Motor neuron (in vitro differentiated cells): ENCODE results near the gene OR4K2. TPM values are rescaled to one million over a fixed set of nuclear protein-coding genes. Genes with fewer than 3 reads are reported as not detected.
"Not testable (repeated sequence)": the region's sequence is repeated elsewhere in the genome, so short reads cannot be mapped to it uniquely, and the experiment has no call there.

ENCODE experiments used
- ATAC-seq, 8 experiments: fragments of 200-7000 bp; cut with Tn5 transposase; replicated peaks in 6 of 8; 2 replicates each; pipeline ENCODE4 v1.8.0; 2021; ENCODE audit warnings: mild to moderate bottlenecking in 8 of 8, moderate library complexity in 8 of 8
- H3K27ac ChIP-seq, 2 donors: fragments of 250-450 bp; sonication (Bioruptor Pico); 2 replicates each; pipeline ENCODE4 v1.9.0; 2021; ENCODE audit warnings: antibody characterized with exemption in 2 of 2, mild to moderate bottlenecking in 2 of 2, moderate library complexity in 1 of 2
- H3K4me1 ChIP-seq, 2 donors: fragments of 250-450 bp; sonication (Bioruptor Pico); replicated peaks in 1 of 2; 2 replicates each; pipeline ENCODE4 v1.6.1; 2021; ENCODE audit warnings: antibody characterized with exemption in 2 of 2, mild to moderate bottlenecking in 2 of 2, moderate library complexity in 1 of 2
- H3K4me3 ChIP-seq, 5 donors: fragments of 250-450 bp; sonication (Bioruptor Pico); 2 replicates each; pipeline ENCODE4 v1.9.0; 2021; ENCODE audit warnings: antibody characterized with exemption in 5 of 5, mild to moderate bottlenecking in 5 of 5, moderate library complexity in 4 of 5
- WGBS, 10 experiments: fragments of 450-650 bp; shearing (Covaris generic); methylation state at CpG; one replicate each; pipeline ENCODE4 v1.0.0; 2022; 5-methylcytosine and 5-hydroxymethylcytosine counted together
- in situ Hi-C, 9 experiments: fragments of 400-800 bp; cut with MboI; loops; one replicate each; pipeline ENCODE4 v1.15.0; 2021; ENCODE audit warnings: low sequenced_read_pairs in 9 of 9, low pct_unique_long_range_greater_than_20kb in 2 of 9; ENCODE audit not compliant: unreplicated experiment in 9 of 9
- total RNA-seq, 8 experiments: library from RNA; unstranded; fragments of 300-600 nt; gene quantifications; 2 replicates each; pipeline versions ENCODE4 v1.2.3 to v1.2.4, GENCODE V29; 2022

OR4K2 gene, protein sequence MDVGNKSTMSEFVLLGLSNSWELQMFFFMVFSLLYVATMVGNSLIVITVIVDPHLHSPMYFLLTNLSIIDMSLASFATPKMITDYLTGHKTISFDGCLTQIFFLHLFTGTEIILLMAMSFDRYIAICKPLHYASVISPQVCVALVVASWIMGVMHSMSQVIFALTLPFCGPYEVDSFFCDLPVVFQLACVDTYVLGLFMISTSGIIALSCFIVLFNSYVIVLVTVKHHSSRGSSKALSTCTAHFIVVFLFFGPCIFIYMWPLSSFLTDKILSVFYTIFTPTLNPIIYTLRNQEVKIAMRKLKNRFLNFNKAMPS
- total RNA-seq, result under 1 TPM in 5 of 8 experiments, not detected in 3; 0.10 to 0.71 (median 0.15) TPM

DNA sequence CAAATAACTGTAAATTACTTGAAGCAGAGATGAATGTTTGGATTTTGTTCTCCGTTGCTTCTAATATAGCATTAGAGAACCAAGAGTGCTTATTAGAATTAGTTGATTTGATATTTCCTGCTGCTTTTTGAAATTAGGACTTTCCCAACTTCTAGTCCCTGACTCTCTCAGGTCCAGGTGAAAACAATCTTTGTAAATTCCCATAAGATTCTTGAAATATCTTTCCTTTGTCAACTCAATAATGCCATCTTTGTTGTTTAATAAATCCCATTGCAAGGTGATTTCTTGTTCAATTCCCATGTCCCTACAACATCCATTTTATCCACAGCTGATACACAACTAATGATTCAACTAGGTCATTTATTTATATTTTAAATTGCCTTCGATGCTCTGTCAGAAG is at the start of gene OR4K2:
OR4K2 (plus strand) TSS at position 301 of the 400 bp plus-strand sequence. CDS start 1,126 bp downstream, outside the sequence.
- H3K4me3 ChIP-seq, result no peak within 1 kb of the TSS
- no peaks in the 10 kb centered on the region for H3K4me1 ChIP-seq
- in situ Hi-C loops, result no loop called here
- 0 to 53% (median 26%) methylated on average over 1 to 2 of the region's 2 CpGs for WGBS, 10 experiments
- H3K27ac ChIP-seq, result no peak within 1 kb of the TSS
- no peak for ATAC-seq

DNA sequence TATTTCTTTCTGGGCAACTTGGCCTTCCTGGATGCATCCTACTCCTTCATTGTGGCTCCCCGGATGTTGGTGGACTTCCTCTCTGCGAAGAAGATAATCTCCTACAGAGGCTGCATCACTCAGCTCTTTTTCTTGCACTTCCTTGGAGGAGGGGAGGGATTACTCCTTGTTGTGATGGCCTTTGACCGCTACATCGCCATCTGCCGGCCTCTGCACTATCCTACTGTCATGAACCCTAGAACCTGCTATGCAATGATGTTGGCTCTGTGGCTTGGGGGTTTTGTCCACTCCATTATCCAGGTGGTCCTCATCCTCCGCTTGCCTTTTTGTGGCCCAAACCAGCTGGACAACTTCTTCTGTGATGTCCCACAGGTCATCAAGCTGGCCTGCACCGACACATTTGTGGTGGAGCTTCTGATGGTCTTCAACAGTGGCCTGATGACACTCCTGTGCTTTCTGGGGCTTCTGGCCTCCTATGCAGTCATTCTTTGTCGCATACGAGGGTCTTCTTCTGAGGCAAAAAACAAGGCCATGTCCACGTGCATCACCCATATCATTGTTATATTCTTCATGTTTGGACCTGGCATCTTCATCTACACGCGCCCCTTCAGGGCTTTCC is 47.2 kb upstream of the OR4K2 start:
- H3K4me3 ChIP-seq, H3K27ac ChIP-seq, H3K4me1 ChIP-seq, ATAC-seq: not testable (repeated sequence)
- in situ Hi-C loops, result loop anchor here in 1 of 9 experiments (10.0 kb wide), 1 partner anchor 63 kb away; no protein-coding TSS in a partner anchor
- 6 to 100% (median 43%) methylated on average over 1 to 6 of the region's 12 CpGs; no CpG with 5 or more reads in 1 of the 10 experiments for WGBS, 10 experiments

DNA sequence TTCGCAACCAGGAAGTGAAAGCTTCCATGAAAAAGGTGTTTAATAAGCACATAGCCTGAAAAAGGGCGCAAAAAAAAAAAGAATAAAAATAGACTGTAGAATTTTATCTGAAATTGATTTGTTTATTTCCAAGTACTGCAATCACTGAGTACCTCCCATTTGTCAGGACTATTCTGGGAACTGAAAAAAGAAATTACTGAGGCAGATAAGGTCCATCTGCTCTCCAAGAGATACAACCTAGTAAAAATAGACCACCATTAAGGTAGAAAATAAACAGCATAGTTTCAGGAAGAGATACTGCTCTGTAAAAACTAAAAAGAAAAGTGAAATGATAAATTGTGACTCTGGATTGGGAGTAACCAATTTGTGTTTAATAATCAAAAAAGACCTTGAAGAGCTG is 46.6 kb upstream of the OR4K2 start:
- WGBS, 10 experiments, result 0 to 50% (median 23%) methylated on average over 1 to 2 of the region's 2 CpGs; no CpG with 5 or more reads in 1 of the 10 experiments
- in situ Hi-C loops, result loop anchor here in 1 of 9 experiments (10.0 kb wide), 1 partner anchor 64 kb away; no protein-coding TSS in a partner anchor
- no peak for ATAC-seq
- Histone ChIP-seq H3K4me3 (no peak overlapping the region), H3K27ac (no peak overlapping the region), H3K4me1 (no peaks in the 10 kb centered on the region)

DNA sequence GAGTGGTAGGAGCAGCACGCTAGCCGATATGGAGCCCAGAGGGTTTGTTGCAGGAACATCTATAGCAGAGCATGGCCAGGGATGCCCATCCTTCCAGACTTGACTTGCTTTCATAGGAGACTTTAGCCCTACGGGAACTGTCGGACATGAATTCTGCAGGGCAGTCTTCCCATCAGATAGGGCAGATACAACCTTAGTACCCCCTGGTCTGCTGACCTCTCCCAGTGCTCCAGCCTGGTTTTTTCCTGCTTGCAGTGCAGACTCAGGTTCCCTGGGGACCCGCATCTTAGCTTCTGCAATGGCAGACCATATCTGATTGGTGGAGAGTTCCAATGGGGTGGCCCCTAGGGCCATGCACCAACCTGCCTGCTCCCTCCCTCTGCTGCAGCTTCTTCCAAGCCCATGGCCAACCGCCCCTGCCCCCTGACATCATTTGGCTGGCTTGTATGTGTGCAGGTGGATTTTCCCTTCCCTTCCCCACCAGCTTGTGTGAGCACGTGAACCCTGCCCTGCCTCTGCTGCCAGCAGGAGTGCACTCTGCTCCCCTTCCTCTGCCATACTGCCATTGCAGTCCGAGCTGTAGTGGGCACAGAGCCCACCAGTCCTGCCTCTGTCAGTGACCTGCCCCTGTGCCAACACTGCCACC is 40.6 kb upstream of the OR4K2 start:
- in situ Hi-C loops, H3K4me3 ChIP-seq, ATAC-seq, H3K27ac ChIP-seq, H3K4me1 ChIP-seq: not testable (repeated sequence)
- 8 to 67% (median 41%) methylated on average over 1 to 8 of the region's 8 CpGs; no CpG with 5 or more reads in 3 of the 10 experiments for WGBS, 10 experiments

DNA sequence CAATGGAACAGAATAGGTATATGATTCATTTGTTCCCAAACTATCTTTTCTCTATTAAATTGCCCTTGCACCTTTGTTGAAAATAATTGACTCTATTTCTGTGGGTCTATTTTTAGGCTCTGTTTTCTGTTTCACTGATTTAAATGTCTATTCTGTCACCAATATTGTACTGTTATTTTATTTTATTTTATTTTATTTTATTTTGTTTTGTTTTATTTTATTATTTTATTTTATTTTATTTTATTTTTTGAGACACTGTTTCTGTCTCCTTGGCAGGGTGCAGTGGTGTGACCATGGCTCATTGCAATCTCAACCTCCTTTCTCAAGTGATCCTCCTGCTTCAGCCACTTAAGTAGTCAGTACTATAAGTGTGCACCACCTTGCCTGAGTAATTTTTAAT is 36.5 kb upstream of the OR4K2 start:
- in situ Hi-C loops, result no loop called here
- no peak overlapping the region for H3K27ac ChIP-seq
- H3K4me3 ChIP-seq, result no peak overlapping the region
- no peak for ATAC-seq
- H3K4me1 ChIP-seq, result no peaks in the 10 kb centered on the region

DNA sequence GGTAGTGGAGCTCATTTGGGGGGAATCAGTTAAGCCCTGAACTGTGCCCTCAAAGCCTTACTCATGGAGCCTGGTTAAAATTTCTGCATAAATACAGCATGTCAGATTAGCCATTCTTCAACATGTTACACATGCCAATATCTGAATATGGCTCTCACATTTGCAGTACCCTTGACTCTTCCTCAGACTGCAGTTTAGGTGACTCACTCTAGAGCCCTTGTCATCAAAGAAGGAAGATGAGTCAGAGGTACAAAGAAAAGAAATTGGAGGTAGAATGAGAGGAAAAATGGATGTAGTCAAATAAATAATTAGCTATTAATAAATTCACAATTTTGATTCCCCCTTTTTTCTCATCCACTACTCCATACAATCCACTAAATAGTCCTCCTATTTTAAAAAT is 23.6 kb upstream of the OR4K2 start:
- no peak overlapping the region for H3K4me3 ChIP-seq
- ATAC-seq, result no peak
- H3K4me1 ChIP-seq, result no peaks in the 10 kb centered on the region
- H3K27ac ChIP-seq, result no peak overlapping the region
- in situ Hi-C loops, result no loop called here

DNA sequence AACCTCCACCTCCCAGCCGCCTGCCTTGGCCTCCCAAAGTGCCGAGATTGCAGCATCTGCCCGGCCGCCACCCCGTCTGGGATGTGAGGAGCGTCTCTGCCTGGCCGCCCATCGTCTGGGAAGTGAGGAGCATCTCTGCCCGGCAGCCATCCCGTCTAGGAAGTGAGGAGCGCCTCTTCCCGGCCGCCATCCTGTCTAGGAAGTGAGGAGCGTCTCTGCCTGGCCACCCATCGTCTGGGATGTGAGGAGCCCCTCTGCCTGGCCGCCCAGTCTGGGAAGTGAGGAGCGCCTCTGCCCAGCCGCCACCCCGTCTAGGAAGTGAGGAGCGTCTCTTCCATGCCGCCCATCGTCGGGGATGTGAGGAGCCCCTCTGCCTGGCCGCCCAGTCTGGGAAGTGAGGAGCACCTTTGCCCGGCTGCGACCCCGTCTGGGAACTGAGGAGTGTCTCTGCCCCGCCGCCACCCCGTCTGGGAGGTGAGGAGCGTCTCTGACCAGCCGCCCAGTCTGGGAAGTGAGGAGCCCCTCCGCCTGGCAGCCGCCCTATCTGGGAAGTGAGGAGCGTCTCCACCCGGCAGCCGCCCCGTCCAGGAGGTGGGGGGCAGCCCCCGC is 8.8 kb upstream of the OR4K2 start:
- H3K4me3 ChIP-seq, ATAC-seq, H3K27ac ChIP-seq, in situ Hi-C loops, H3K4me1 ChIP-seq: not testable (repeated sequence)
- WGBS, 10 experiments, result 49% methylated on average over 4 of the region's 39 CpGs; no CpG with 5 or more reads in 9 of the 10 experiments

DNA sequence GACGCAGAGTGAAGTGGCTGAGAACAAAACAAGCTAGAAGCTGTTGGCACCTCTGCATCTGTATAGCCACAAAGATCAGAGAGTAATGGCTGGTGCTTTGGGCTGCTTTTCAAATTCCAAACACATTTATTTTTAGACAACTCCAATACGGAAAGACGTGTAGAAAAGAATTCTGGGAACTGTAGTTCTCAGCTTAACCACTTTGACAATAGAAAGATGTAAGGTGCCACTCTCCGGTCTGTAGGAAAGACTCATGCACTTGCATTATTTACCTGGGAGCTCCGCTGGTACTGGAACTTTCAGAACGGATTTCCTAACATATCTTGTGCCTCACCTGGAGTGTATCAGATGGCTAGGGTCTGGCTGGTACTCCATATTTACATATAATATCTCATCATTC is 1.8 kb upstream of the OR4K2 start:
- no peak overlapping the region for H3K27ac ChIP-seq
- no peak for ATAC-seq
- WGBS, 10 experiments, result 16 to 52% (median 39%) methylated on average over 1 to 6 of the region's 6 CpGs; no CpG with 5 or more reads in 1 of the 10 experiments
- in situ Hi-C loops, result no loop called here
- no peak overlapping the region for H3K4me3 ChIP-seq
- no peaks in the 10 kb centered on the region for H3K4me1 ChIP-seq

DNA sequence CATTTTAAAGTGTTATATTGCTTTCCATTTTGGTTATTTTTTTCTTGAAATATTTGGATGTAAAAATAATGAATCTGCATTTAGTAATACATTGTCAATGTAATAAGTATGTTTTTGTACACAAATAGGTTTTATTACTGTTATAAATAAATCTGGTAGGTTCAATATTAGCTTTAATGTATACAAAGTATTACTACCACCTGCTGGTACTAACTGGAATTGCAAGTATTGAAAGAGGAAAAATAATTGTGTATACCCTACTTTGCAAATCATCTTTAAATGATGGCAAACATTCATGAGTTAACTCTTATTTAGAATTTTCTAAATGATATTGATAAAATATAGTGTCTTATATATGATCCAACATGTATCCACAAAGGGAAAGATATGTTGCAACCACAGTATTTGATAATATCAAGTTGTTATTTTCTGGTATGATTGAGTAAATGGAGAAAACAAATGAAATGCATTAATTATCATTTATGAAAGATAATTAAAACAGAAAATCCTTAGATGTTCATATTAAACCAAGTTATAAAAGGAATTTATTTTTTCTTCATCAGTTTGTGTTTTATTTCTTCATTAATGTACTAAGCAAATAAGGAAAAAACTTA is 3.2 kb downstream of the OR4K2 start:
- no peak overlapping the region for H3K27ac ChIP-seq
- in situ Hi-C loops, result no loop called here
- no peaks in the 10 kb centered on the region for H3K4me1 ChIP-seq
- no peak for ATAC-seq
- no peak overlapping the region for H3K4me3 ChIP-seq

DNA sequence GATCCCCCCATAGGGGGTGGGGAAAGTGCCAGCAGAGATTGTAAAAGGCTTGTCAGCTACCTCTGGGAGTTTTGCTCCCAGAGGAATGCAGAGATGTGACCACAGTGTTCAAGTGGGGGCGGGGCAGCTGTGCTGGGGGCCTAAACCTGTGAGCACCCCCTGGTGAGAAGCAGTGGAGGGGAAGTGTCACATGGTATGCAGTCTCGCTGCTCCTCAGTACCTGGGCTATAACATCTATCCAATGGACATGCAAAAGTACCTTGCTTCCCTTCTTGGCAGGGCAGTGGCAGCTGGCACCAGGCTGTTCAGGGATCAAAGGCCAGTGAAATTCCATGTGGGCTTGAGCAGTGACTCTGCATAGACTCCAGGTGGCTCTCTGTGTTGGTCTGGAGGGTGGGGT is 20.3 kb downstream of the OR4K2 start:
- H3K4me3 ChIP-seq, result no peak overlapping the region
- ATAC-seq, result no peak

DNA sequence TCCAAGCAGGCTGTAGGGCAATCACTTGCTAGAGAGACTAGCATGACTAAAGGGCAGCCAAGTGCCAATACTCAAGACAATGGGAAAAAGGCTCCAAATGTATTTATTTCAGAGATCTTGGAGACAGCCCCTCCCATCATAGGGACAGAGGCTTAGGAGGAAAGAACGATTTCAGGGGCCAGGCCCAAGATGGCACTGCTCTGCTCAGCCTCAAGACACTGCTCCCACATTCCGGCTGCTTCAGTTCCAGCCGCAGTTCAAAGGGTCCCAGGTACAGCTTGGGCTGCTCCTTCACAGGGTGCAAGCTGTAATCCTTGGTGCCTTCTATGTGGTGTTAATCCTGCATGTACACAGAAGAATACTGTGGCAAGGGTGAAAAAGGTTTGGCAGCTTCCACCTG is 26.1 kb downstream of the OR4K2 start:
- H3K4me1 ChIP-seq, result no peaks in the 10 kb centered on the region
- 0 to 61% (median 48%) methylated on average over 1 to 3 of the region's 3 CpGs; no CpG with 5 or more reads in 3 of the 10 experiments for WGBS, 10 experiments
- H3K27ac ChIP-seq, result no peak overlapping the region
- in situ Hi-C loops, result no loop called here
- no peak for ATAC-seq
- no peak overlapping the region for H3K4me3 ChIP-seq

More for the DNA sequence above, 20.3 kb downstream of the OR4K2 start:
- in situ Hi-C loops, result no loop called here
- 0 to 17% (median 0%) methylated on average over 1 of the region's 2 CpGs; no CpG with 5 or more reads in 5 of the 10 experiments for WGBS, 10 experiments
- Histone ChIP-seq H3K27ac (no peak overlapping the region), H3K4me1 (no peaks in the 10 kb centered on the region)

DNA sequence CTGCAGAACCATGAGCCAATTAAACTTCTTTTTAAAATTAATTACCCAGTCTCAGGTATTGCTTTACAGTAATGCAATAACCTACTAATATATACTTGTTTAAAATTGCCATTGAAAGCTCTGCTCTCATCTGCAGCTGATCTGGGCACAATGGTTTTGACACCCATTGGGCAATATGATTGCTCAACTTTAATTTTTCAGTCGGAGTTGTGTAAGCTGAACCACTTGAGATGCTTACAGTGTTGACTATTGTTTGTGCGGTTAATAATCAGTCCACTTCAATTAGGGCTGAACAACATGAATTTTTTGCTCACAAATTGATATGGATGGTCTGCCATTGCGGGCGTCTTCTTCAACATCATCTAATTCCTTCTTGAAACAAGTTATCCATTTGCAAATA is 27.5 kb downstream of the OR4K2 start:
- in situ Hi-C loops, result no loop called here
- no peak overlapping the region for H3K4me3 ChIP-seq
- no peak overlapping the region for H3K27ac ChIP-seq
- WGBS, 10 experiments, result 3 to 76% (median 44%) methylated on average over 2 to 4 of the region's 4 CpGs
- ATAC-seq, result no peak
- H3K4me1 ChIP-seq, result no peaks in the 10 kb centered on the region

DNA sequence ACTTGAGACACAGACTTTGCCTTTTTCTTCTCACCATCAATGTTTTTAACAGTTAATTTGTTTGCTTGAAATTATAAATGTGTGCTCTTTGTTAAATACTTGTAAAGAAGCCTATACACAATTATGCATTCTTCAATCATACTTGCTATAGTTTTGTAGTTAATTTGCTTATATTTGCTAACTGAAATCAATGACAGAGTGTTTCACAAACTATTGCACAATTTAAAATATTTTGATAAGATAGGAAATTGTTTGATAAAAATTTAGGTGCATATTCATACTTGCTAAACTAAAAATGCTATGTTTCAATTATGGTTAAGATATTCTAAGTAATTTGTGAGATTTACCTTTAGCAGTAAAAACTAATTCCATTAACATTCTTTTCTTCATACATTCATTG is 31.7 kb downstream of the OR4K2 start:
- in situ Hi-C loops, result no loop called here
- H3K4me3 ChIP-seq, result no peak overlapping the region
- ATAC-seq, result no peak
- H3K4me1 ChIP-seq, result no peaks in the 10 kb centered on the region
- H3K27ac ChIP-seq, result no peak overlapping the region
